Activated CD4-positive, alpha-beta T cell treated with anti-CD3 and anti-CD28 coated beads for 36 hours (primary cell): ENCODE results near the gene SLC5A2. TPM values are rescaled to one million over a fixed set of nuclear protein-coding genes. Genes with fewer than 3 reads are reported as not detected.
"Not testable (repeated sequence)": the region's sequence is repeated elsewhere in the genome, so short reads cannot be mapped to it uniquely, and the experiment has no call there.

Source experiments
- ATAC-seq: fragments of 200-7000 bp; cut with Tn5 transposase; one replicate; pipeline ENCODE4 v1.10.0; 2021; ENCODE audit warnings: mild to moderate bottlenecking, moderate library complexity
- CTCF ChIA-PET: fragments of 350-600 bp; sonication (Branson Sonifier 250); formaldehyde crosslinking; loops from one replicate; lab custom pipeline; 2021; ENCODE audit warnings: antibody characterized with exemption; lab: Charles Lee
- POLR2A ChIA-PET: fragments of 350-600 bp; sonication (Branson Sonifier 250); formaldehyde crosslinking; loops from one replicate; lab custom pipeline; 2021; ENCODE audit warnings: antibody characterized with exemption, inconsistent platforms; lab: Charles Lee
- DNase-seq: peaks from one replicate; pipeline ENCODE4 v3.0.0-alpha.2; 2020
- H3K27ac Mint-ChIP-seq: one replicate; pipeline ENCODE4 v1.8.0; 2021; ENCODE audit warnings: mixed read lengths
- H3K27me3 Mint-ChIP-seq: one replicate; pipeline ENCODE4 v1.8.0; 2021; ENCODE audit warnings: mixed read lengths
- H3K36me3 Mint-ChIP-seq: one replicate; pipeline ENCODE4 v1.8.0; 2021; ENCODE audit warnings: low read depth, mixed read lengths
- H3K4me1 Mint-ChIP-seq: one replicate; pipeline ENCODE4 v1.8.0; 2021; ENCODE audit warnings: mixed read lengths
- H3K4me3 Mint-ChIP-seq: one replicate; pipeline ENCODE4 v1.8.0; 2021; ENCODE audit warnings: mild to moderate bottlenecking, moderate library complexity, mixed read lengths
- H3K9me3 Mint-ChIP-seq: one replicate; pipeline ENCODE4 v1.8.0; 2021; ENCODE audit warnings: low read depth, mixed read lengths
- intact Hi-C, 2 experiments: fragments of 100-400 bp; cut with DNase I in 1 of 2; cut with micrococcal nuclease in 1 of 2; formaldehyde crosslinking; loops; one replicate each; pipeline versions ENCODE4 v1.14.2 to v1.15.1; 2022 to 2024; cut with DNase I, micrococcal nuclease
- total RNA-seq, 2 experiments: library from RNA; stranded (reverse); gene quantifications; one replicate each; pipeline ENCODE4 v1.2.3, GENCODE V29; 2021

The SLC5A2 gene
- total RNA-seq, 2 experiments from 2014 or later = 0.11 TPM

DNA sequence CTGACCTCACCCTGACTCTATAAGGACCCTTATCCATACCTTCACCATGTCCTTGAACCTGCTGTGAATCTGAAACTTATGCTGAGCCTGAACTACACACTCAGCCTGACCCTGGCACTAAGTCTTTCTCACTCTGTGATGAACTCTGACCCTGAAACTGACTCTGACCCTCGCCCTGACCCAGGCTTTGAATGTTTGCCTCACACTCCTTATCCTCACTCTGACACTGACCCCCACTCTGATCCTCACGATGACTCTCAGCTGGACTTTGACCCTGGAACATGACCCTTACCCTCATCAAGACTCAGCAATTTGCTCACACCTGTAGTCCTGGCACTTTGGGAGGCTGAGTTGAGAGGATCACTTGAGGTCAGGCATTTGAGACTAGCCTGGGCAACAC is 49.2 kb downstream of the SLC5A2 start:
- DNase-seq (no peak), ATAC-seq (no peak)
- intact Hi-C loops = no loop called here
- CTCF ChIA-PET = no interaction called here
- H3K4me1 Mint-ChIP-seq = peaks cover 17% of the 10 kb centered on the region
- peaks cover 19% of the 10 kb centered on the region for H3K27me3 Mint-ChIP-seq
- POLR2A ChIA-PET = no interaction called here
- H3K9me3 Mint-ChIP-seq = no peaks in the 10 kb centered on the region
- H3K36me3 Mint-ChIP-seq = no peaks in the 10 kb centered on the region
- H3K4me3 Mint-ChIP-seq = no peak overlapping the region
- no peak overlapping the region for H3K27ac Mint-ChIP-seq

DNA sequence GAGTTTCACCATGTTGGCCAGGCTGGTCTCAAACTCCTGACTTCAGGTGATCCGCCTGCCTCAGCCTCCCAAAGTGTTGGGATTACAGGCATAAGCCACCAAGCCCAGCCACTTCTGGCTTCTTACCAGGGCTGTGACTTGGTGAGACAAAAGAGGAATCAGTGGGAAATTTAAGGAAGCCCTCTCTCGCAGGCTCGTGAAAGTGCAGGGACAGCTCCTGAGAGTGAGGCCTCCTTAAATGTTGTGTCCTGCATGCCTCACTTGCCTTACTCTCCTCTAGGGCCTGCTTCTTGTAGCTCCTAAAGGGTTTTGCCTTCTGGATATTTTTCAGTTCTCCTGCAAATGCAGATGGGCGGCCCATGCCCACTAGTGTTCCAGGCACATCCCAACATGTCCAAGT is 50.0 kb downstream of the SLC5A2 start:
- Mint-ChIP-seq H3K9me3 (no peaks in the 10 kb centered on the region), H3K36me3 (no peaks in the 10 kb centered on the region), H3K4me3 (no peak overlapping the region), H3K27me3 (peaks cover 21% of the 10 kb centered on the region), H3K4me1 (peaks cover 17% of the 10 kb centered on the region), H3K27ac (no peak overlapping the region)
- DNase-seq = no peak
- ChIA-PET CTCF (no interaction called here), POLR2A (no interaction called here)
- ATAC-seq = no peak
- intact Hi-C loops = no loop called here

DNA sequence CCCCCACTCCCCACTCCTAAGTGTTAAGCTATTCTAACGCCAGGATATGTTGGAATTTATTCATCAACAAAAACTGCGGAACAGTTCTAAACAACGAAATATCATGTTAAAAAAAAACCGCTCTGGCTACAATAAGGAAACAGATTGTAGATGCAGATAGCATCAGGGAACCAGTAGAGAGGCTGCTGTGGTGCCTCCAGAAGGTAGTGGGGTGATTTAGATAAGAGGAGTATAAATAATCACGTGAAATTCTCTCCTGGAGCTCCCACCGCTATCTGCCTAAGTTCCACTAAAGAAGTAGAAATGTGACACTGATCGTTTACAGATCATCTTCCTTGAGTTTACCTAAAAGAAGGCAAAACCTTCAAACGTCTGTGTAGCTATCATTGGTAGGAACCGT is 52.8 kb downstream of the SLC5A2 start:
- Mint-ChIP-seq H3K4me1 (peaks cover 7% of the 10 kb centered on the region), H3K27me3 (peaks cover 18% of the 10 kb centered on the region), H3K4me3 (no peak overlapping the region), H3K9me3 (peaks cover 3% of the 10 kb centered on the region), H3K36me3 (no peaks in the 10 kb centered on the region), H3K27ac (no peak overlapping the region)
- ChIA-PET CTCF (interaction anchor here (0.7 kb wide), 1 partner anchor 28 kb away, joined by 3 read pairs; no protein-coding TSS in a partner anchor), POLR2A (no interaction called here)
- intact Hi-C loops = no loop called here
- ATAC-seq (no peak), DNase-seq (no peak)

DNA sequence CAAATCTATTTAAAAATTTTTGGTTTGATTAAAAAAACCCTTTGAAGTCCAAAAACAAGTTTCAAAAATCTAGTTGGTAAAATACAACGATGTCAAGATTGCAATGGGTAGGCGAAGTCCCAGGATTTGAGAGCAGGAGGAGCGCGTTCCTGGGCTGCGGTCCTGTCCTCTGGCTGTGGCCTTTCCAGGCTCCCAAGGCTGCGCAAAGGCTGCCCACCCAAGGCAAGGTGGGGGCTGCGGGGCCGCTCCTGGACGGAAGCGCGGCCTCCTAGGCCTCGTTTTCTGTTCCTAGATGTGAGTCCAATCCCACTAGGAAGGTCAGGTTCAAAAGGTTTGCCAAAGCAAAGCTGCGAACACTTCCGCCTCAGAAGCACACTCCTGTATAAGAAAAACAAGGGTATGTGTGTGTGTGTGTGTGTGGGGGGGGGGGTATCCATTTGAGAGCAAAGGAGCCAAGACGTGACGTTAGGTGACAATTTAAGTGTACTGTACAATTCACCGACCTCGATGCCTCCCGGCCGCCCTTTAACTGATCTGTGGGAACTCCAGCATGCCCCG is 54.0 kb downstream of the SLC5A2 start:
- ATAC-seq = no peak
- H3K9me3 Mint-ChIP-seq = peaks cover 3% of the 10 kb centered on the region
- H3K4me3 Mint-ChIP-seq = no peak overlapping the region
- H3K4me1 Mint-ChIP-seq = peaks cover 7% of the 10 kb centered on the region
- H3K36me3 Mint-ChIP-seq = no peaks in the 10 kb centered on the region
- H3K27me3 Mint-ChIP-seq = peaks cover 20% of the 10 kb centered on the region
- intact Hi-C loops = no loop called here
- ChIA-PET POLR2A (no interaction called here), CTCF (interaction anchor here (1.0 kb wide), 1 partner anchor 76 kb away, joined by 3 read pairs; no protein-coding TSS in a partner anchor)
- DNase-seq = no peak
- no peak overlapping the region for H3K27ac Mint-ChIP-seq

DNA sequence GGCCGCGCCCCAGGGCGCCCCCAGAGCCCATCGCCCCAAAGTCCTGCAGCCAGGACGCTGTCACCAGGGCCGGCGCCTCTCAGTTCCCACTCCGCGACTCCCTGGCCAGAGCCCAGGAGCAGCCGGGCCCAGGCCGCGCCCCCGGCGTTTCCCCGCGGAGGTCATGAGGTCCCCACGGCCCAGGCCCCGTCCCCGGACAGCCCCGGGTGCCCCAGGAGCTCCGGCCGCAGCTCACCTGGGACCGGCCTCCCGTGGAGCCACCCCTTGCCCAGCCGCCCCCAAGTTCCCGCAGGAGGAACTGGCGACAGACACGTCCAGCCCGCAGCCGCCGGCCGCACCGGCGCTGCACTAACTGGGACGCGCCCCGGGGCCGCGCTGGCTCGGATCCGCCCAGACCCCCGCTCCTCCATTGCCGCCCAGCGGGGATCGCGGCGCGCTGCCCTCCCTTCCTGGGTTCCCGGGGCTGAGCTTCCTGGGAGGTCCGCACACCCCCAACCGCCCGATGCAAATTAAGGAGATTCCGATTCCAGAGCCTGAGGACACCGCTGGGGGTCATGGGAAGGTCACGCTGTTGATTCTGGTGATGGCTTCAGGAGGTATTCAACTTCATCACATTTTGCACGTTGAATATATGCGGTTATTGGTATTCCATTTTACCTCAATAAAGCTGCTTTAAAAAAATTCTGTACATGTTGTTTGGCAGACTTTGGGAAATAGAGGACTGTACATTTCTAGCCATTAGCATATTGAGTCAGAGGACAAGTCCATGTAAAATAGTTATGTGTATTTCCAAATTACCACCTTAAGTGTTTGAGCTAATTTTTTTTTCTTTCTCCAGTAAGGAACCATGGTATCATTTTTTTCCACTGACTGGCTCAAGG is 54.7 kb downstream of the SLC5A2 start:
- intact Hi-C loops = no loop called here
- ChIA-PET CTCF (interaction anchor here (1.0 kb wide), 1 partner anchor 77 kb away, joined by 3 read pairs; no protein-coding TSS in a partner anchor), POLR2A (no interaction called here)
- no peaks in the 10 kb centered on the region for H3K36me3 Mint-ChIP-seq
- no peak for DNase-seq
- no peak overlapping the region for H3K27ac Mint-ChIP-seq
- H3K4me1 Mint-ChIP-seq = peaks cover 7% of the 10 kb centered on the region
- no peak overlapping the region for H3K4me3 Mint-ChIP-seq
- peak; percentile 26 for ATAC-seq
- H3K27me3 Mint-ChIP-seq = peaks cover 23% of the 10 kb centered on the region
- H3K9me3 Mint-ChIP-seq = peaks cover 6% of the 10 kb centered on the region

DNA sequence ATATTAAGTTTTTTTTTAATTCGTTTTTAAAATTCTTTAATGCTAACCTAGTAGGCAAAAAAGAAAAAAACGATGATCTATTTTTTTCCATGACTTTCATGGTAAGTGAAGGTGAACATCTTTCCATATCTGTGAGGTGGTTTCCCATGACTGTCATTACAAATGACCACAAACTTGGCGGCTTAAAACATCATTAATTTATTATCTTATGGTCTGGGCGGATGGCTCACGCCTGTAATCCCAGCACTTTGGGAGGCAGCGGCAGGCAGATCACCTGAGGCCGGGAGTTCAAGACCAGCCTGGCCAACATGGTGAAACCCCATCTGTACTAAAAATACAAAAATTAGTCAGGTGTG is 55.3 kb downstream of the SLC5A2 start:
- intact Hi-C loops, H3K4me3 Mint-ChIP-seq, H3K36me3 Mint-ChIP-seq, H3K4me1 Mint-ChIP-seq, POLR2A ChIA-PET, ATAC-seq, DNase-seq, H3K27ac Mint-ChIP-seq, H3K9me3 Mint-ChIP-seq: not testable (repeated sequence)
- CTCF ChIA-PET = interaction anchor here (1.0 kb wide), 1 partner anchor 77 kb away, joined by 3 read pairs; no protein-coding TSS in a partner anchor
- peaks cover 23% of the 10 kb centered on the region for H3K27me3 Mint-ChIP-seq

DNA sequence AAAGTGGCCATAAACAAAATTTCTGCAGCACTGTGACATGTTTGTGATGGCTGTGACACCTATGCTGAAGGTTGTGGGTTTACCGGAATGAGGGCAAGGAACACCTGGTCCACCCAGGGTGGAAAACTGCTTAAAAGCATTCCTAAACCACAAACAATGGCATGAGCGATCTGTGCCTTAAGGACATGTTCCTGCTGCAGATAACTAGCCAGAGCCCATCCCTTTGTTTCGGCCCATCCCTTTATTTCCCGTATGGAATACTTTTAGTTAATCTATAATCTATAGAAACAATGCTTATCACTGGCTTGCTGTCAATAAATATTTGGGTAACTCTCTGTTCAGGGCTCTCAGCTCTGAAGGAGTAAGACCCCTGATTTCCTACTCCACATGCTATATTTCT is 56.8 kb downstream of the SLC5A2 start:
- H3K4me3 Mint-ChIP-seq, ATAC-seq, H3K36me3 Mint-ChIP-seq, POLR2A ChIA-PET, DNase-seq, H3K4me1 Mint-ChIP-seq, CTCF ChIA-PET, H3K27ac Mint-ChIP-seq, H3K9me3 Mint-ChIP-seq: not testable (repeated sequence)
- intact Hi-C loops = loop anchor here in 1 of 2 experiments (5.0 kb wide), 1 partner anchor 53 kb away; no protein-coding TSS in a partner anchor
- H3K27me3 Mint-ChIP-seq = peaks cover 23% of the 10 kb centered on the region

Other genes starting within 250 kb of the SLC5A2 start
- under 1 TPM; 0.67 to 0.98 TPM for gene ITGAM, start 223.1 kb upstream of the SLC5A2 start, total RNA-seq
- gene ITGAX, start 127.9 kb upstream of the SLC5A2 start, total RNA-seq = 1 to 10 TPM; 5.3 to 6.6 TPM
- not detected for gene ITGAD, start 89.8 kb upstream of the SLC5A2 start, total RNA-seq
- not detected for gene COX6A2, start 54.8 kb upstream of the SLC5A2 start, total RNA-seq
- under 1 TPM; 0.16 to 0.18 TPM for gene ZNF843, start 40.3 kb upstream of the SLC5A2 start, total RNA-seq
- gene ARMC5, start 23.6 kb upstream of the SLC5A2 start, total RNA-seq = 1 to 10 TPM; 7.0 to 7.9 TPM
- gene TGFB1I1, start 11.0 kb upstream of the SLC5A2 start, total RNA-seq = 1 to 10 TPM in 1 of 2 experiments, under 1 TPM in 1; 0.80 to 1.1 TPM
- 10 to 100 TPM; 36.3 to 37.7 TPM for gene RUSF1, start 25.3 kb downstream of the SLC5A2 start, total RNA-seq
- not detected for gene AHSP, start 44.8 kb downstream of the SLC5A2 start, total RNA-seq